CD4-positive, alpha-beta memory T cell (primary cell): ENCODE data around the gene EFCAB7. TPM values are rescaled to one million over a fixed set of nuclear protein-coding genes. Genes with fewer than 3 reads are reported as not detected.

Experiments
- CTCF ChIA-PET: fragments of 350-600 bp; sonication (Branson Sonifier 250); formaldehyde crosslinking; loops from one replicate; lab custom pipeline; 2021; ENCODE audit warnings: inconsistent platforms; ENCODE audit not compliant: partially characterized antibody; lab: Charles Lee
- POLR2A ChIA-PET: fragments of 350-600 bp; sonication (Branson Sonifier 250); formaldehyde crosslinking; loops from one replicate; lab custom pipeline; 2021; ENCODE audit not compliant: partially characterized antibody; lab: Charles Lee
- DNase-seq, 5 donors: peaks; one replicate each; pipeline versions ENCODE4 v3.0.0 to v3.0.0-alpha.2; 2020 to 2022; ENCODE audit warnings: mixed read lengths in 1 of 5
- H3K27ac ChIP-seq: one replicate; pipeline ENCODE4 v1.7.0; 2013; ENCODE audit warnings: low read depth, low read length
- H3K27me3 ChIP-seq: 2 replicates; pipeline ENCODE4 v1.7.0; 2013; ENCODE audit warnings: mild to moderate bottlenecking, low read length, moderate library complexity; ENCODE audit not compliant: insufficient read depth
- H3K36me3 ChIP-seq: 2 replicates; pipeline ENCODE4 v1.7.0; 2013; ENCODE audit warnings: mild to moderate bottlenecking, low read length, moderate library complexity; ENCODE audit not compliant: insufficient read depth
- H3K4me1 ChIP-seq: 2 replicates; pipeline ENCODE4 v1.7.0; 2013; ENCODE audit warnings: mild to moderate bottlenecking, low read length, moderate library complexity; ENCODE audit not compliant: insufficient read depth
- H3K4me3 ChIP-seq, 2 donors: one replicate each; pipeline ENCODE4 v1.7.0; 2013; ENCODE audit warnings: low read length in 2 of 2, mild to moderate bottlenecking in 1 of 2
- H3K9me3 ChIP-seq, 2 donors: one replicate each; pipeline ENCODE4 v1.7.0; 2013; ENCODE audit warnings: low read length in 2 of 2, control low read depth in 1 of 2; ENCODE audit not compliant: control insufficient read depth in 1 of 2
- H3K27ac Mint-ChIP-seq, 7 donors: one replicate each; pipeline ENCODE4 v1.8.0; 2020 to 2021; ENCODE audit warnings: mixed read lengths in 7 of 7, mild to moderate bottlenecking in 6 of 7, inconsistent platforms in 3 of 7, moderate library complexity in 3 of 7
- H3K27me3 Mint-ChIP-seq, 2 donors: one replicate each; pipeline ENCODE4 v1.8.0; 2020 to 2021; ENCODE audit warnings: mixed read lengths in 2 of 2
- H3K36me3 Mint-ChIP-seq, 2 donors: one replicate each; pipeline ENCODE4 v1.8.0; 2020 to 2021; ENCODE audit warnings: mixed read lengths in 2 of 2, inconsistent platforms in 1 of 2, mild to moderate bottlenecking in 1 of 2
- H3K4me1 Mint-ChIP-seq, 4 donors: one replicate each; pipeline ENCODE4 v1.8.0; 2020 to 2021; ENCODE audit warnings: mixed read lengths in 4 of 4, mild to moderate bottlenecking in 1 of 4
- H3K4me3 Mint-ChIP-seq, 8 donors: one replicate each; pipeline ENCODE4 v1.8.0; 2020 to 2021; ENCODE audit warnings: mixed read lengths in 8 of 8, mild to moderate bottlenecking in 7 of 8, moderate library complexity in 6 of 8, inconsistent platforms in 3 of 8
- H3K9me3 Mint-ChIP-seq, 8 donors: one replicate each; pipeline ENCODE4 v1.8.0; 2020 to 2021; ENCODE audit warnings: mixed read lengths in 8 of 8, mild to moderate bottlenecking in 5 of 8, inconsistent platforms in 3 of 8, moderate library complexity in 1 of 8
- intact Hi-C: fragments of 100-400 bp; cut with micrococcal nuclease; formaldehyde crosslinking; loops from one replicate; pipeline ENCODE4 v1.15.1; 2023
- polyA plus RNA-seq, 2 donors: library from polyadenylated mRNA; unstranded; fragments of 300-500 nt; fragmentation: Illumina TruSeq; gene quantifications; one replicate each; pipeline ENCODE4 v1.2.3, GENCODE V29; 2021
- total RNA-seq, 2 experiments: library from RNA; stranded (reverse); gene quantifications; one replicate each; pipeline ENCODE4 v1.2.3, GENCODE V29; 2021

EFCAB7 gene
- total and polyA plus RNA-seq, 4 experiments from 2014 or later: 4.3 to 15.1 (median 8.0) TPM

GRCh38 chr1:63524201-63524600 lies 876 bp downstream of the EFCAB7 start:
- intact Hi-C loops: loop anchor here (5.0 to 10.0 kb wide), 2 partner anchors 207 to 1731 kb away; no protein-coding TSS in a partner anchor
- peaks cover 7 to 50% (median 22%) of the 10 kb centered on the region in 4 donors for H3K4me1 Mint-ChIP-seq
- H3K9me3 ChIP-seq: no peaks in the 10 kb centered on the region
- peaks cover 0 to 22% of the 10 kb centered on the region in 2 donors for H3K36me3 Mint-ChIP-seq
- ChIA-PET POLR2A (interaction anchor here (1.2 to 1.5 kb wide), 2 partner anchors 14 to 69 kb away, joined by 3 to 4 read pairs; partner anchors contain the start of gene PGM1), CTCF (no interaction called here)
- H3K4me3 Mint-ChIP-seq: peak overlapping the region; percentile 89 to 98 (median 93)
- H3K27ac Mint-ChIP-seq: peak overlapping the region; percentile 93 to 99 (median 97)
- no peaks in the 10 kb centered on the region for H3K27me3 Mint-ChIP-seq
- peaks cover 25% of the 10 kb centered on the region for H3K4me1 ChIP-seq
- no peaks in the 10 kb centered on the region for H3K9me3 Mint-ChIP-seq
- H3K27me3 ChIP-seq: no peaks in the 10 kb centered on the region
- peak overlapping the region; percentile 79 for H3K27ac ChIP-seq
- H3K36me3 ChIP-seq: no peaks in the 10 kb centered on the region
- DNase-seq: no peak
- peak overlapping the region in 1 of 2 donors; percentile 92 for H3K4me3 ChIP-seq

- no peaks in the 10 kb centered on the region for H3K9me3 Mint-ChIP-seq
- no peak overlapping the region for H3K4me3 Mint-ChIP-seq
- ChIA-PET CTCF (interaction anchor here (0.7 to 1.2 kb wide), 2 partner anchors 25 to 43 kb away, joined by 4 to 6 read pairs; no protein-coding TSS in a partner anchor), POLR2A (no interaction called here)
- peaks cover 6% of the 10 kb centered on the region for H3K36me3 ChIP-seq
- no peaks in the 10 kb centered on the region for H3K9me3 ChIP-seq
- no peaks in the 10 kb centered on the region for H3K27me3 Mint-ChIP-seq
- H3K4me1 Mint-ChIP-seq: no peaks in the 10 kb centered on the region
- no peak overlapping the region for H3K27ac ChIP-seq
- H3K27ac Mint-ChIP-seq: no peak overlapping the region
- H3K36me3 Mint-ChIP-seq: peaks cover 11 to 26% of the 10 kb centered on the region in 2 donors
- no peak overlapping the region for H3K4me3 ChIP-seq
- intact Hi-C loops: no loop called here
- H3K27me3 ChIP-seq: no peaks in the 10 kb centered on the region
- DNase-seq: no peak
- H3K4me1 ChIP-seq: no peaks in the 10 kb centered on the region
Observed at GRCh38 chr1:63532727-63533126, 9.4 kb downstream of the EFCAB7 start.

DNA sequence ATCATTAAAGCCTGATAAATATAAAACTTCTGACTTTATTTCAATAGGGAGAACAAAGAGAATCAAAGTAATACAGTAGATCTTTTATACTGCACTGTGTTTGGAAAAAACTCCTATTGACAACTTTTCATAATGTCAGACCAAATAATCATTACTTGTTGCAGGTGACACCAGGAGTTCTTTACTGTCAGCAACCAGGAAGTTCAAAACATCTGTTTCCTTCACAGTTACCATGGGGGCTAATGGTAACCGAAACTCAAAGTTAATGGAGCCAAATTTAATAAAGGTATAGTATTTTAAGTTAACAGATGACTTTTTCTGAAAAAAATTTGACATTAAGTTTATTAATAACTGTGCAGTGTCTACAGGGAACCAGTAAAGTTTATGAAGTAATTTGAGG lies 10.6 kb downstream of the EFCAB7 start:
- Histone ChIP-seq H3K4me3 (no peak overlapping the region), H3K9me3 (no peaks in the 10 kb centered on the region), H3K27ac (no peak overlapping the region), H3K4me1 (no peaks in the 10 kb centered on the region), H3K36me3 (peaks cover 6% of the 10 kb centered on the region), H3K27me3 (no peaks in the 10 kb centered on the region)
- Mint-ChIP-seq H3K27ac (no peak overlapping the region), H3K4me3 (no peak overlapping the region), H3K4me1 (no peaks in the 10 kb centered on the region), H3K9me3 (no peaks in the 10 kb centered on the region), H3K36me3 (peaks cover 11 to 21% of the 10 kb centered on the region in 2 donors), H3K27me3 (no peaks in the 10 kb centered on the region)
- DNase-seq: no peak
- POLR2A ChIA-PET: no interaction called here
- intact Hi-C loops: no loop called here
- CTCF ChIA-PET: interaction anchor here (0.6 kb wide), 1 partner anchor 132 kb away, joined by 3 read pairs; no protein-coding TSS in a partner anchor

DNA sequence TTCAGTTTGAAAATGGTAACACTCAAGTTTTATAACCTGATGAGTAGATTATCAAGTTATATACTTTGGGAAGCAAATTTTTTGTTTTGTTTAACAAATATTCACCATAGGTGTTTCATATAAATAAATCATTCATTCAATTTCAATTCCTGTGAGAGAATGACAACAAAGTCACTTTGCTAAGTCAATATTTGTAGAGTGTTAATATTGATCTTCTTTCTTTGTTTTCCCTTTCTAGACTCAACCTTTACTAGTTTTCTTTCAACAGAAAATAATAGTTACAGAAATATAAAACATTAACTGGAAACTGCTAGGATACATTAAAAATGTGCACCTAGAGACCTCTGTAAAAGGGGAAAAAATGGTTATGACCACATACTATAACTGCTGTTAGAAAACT lies 11.1 kb downstream of the EFCAB7 start:
- Mint-ChIP-seq H3K36me3 (peaks cover 11 to 21% of the 10 kb centered on the region in 2 donors), H3K9me3 (no peaks in the 10 kb centered on the region), H3K27ac (no peak overlapping the region), H3K4me1 (no peaks in the 10 kb centered on the region), H3K4me3 (no peak overlapping the region), H3K27me3 (no peaks in the 10 kb centered on the region)
- intact Hi-C loops: no loop called here
- H3K36me3 ChIP-seq: peaks cover 6% of the 10 kb centered on the region
- H3K27me3 ChIP-seq: no peaks in the 10 kb centered on the region
- DNase-seq: no peak
- no peaks in the 10 kb centered on the region for H3K9me3 ChIP-seq
- CTCF ChIA-PET: no interaction called here
- H3K4me3 ChIP-seq: no peak overlapping the region
- H3K4me1 ChIP-seq: no peaks in the 10 kb centered on the region
- POLR2A ChIA-PET: no interaction called here
- H3K27ac ChIP-seq: no peak overlapping the region

DNA sequence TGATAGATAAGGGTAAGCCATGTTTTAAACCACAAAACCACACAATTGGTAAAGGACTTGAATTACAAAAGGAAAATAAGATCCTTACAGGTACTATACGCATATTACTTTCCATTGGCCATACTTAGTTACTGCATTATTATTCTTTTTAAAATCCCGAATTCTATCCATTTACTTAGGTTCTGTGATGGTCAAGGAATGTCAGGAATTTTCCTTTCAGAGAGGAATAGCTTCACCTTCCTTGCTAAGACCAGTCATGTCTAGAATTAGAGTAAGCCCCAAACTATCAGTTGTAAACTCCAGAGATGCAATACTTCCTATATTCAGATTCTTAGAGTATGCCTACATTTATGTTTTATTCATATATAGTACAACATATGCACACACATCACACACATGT lies 13.7 kb downstream of the EFCAB7 start:
- Histone ChIP-seq H3K27me3 (no peaks in the 10 kb centered on the region), H3K27ac (no peak overlapping the region), H3K9me3 (no peaks in the 10 kb centered on the region), H3K36me3 (no peaks in the 10 kb centered on the region), H3K4me3 (no peak overlapping the region), H3K4me1 (no peaks in the 10 kb centered on the region)
- Mint-ChIP-seq H3K36me3 (peaks cover 11 to 15% of the 10 kb centered on the region in 2 donors), H3K27ac (no peak overlapping the region), H3K4me3 (no peak overlapping the region), H3K4me1 (peaks cover 0 to 2% (median 0%) of the 10 kb centered on the region in 4 donors), H3K27me3 (no peaks in the 10 kb centered on the region), H3K9me3 (no peaks in the 10 kb centered on the region)
- no peak for DNase-seq
- ChIA-PET CTCF (interaction anchor here (1.1 to 3.3 kb wide), 4 partner anchors 15 to 698 kb away, joined by 3 to 30 read pairs (median 10); no protein-coding TSS in a partner anchor), POLR2A (no interaction called here)
- intact Hi-C loops: no loop called here

- Histone ChIP-seq H3K27ac (no peak overlapping the region), H3K4me3 (no peak overlapping the region), H3K27me3 (no peaks in the 10 kb centered on the region), H3K4me1 (no peaks in the 10 kb centered on the region), H3K36me3 (no peaks in the 10 kb centered on the region), H3K9me3 (no peaks in the 10 kb centered on the region)
- no peak overlapping the region for H3K4me3 Mint-ChIP-seq
- ChIA-PET POLR2A (interaction anchor here (1.1 kb wide), 1 partner anchor 14 kb away, joined by 3 read pairs; the partner anchor contains the start of genes EFCAB7 and ITGB3BP), CTCF (interaction anchor here (1.0 to 3.3 kb wide), 10 partner anchors 9 to 698 kb away, joined by 3 to 30 read pairs (median 5); no protein-coding TSS in a partner anchor)
- H3K36me3 Mint-ChIP-seq: peaks cover 5 to 7% of the 10 kb centered on the region in 2 donors
- no peak overlapping the region for H3K27ac Mint-ChIP-seq
- H3K4me1 Mint-ChIP-seq: peaks cover 0 to 2% (median 0%) of the 10 kb centered on the region in 4 donors
- no peaks in the 10 kb centered on the region for H3K27me3 Mint-ChIP-seq
- intact Hi-C loops: no loop called here
- H3K9me3 Mint-ChIP-seq: no peaks in the 10 kb centered on the region
- peak in 2 of 5 donors; percentile 7 to 13 for DNase-seq
Observed at GRCh38 chr1:63537940-63538339, 14.6 kb downstream of the EFCAB7 start.

- Mint-ChIP-seq H3K9me3 (no peaks in the 10 kb centered on the region), H3K36me3 (peaks cover 21 to 30% of the 10 kb centered on the region in 2 donors), H3K27ac (no peak overlapping the region), H3K4me3 (no peak overlapping the region), H3K27me3 (no peaks in the 10 kb centered on the region), H3K4me1 (peaks cover 0 to 2% (median 0%) of the 10 kb centered on the region in 4 donors)
- DNase-seq: no peak
- Histone ChIP-seq H3K27ac (no peak overlapping the region), H3K4me3 (no peak overlapping the region), H3K4me1 (no peaks in the 10 kb centered on the region), H3K36me3 (no peaks in the 10 kb centered on the region), H3K9me3 (no peaks in the 10 kb centered on the region), H3K27me3 (no peaks in the 10 kb centered on the region)
- intact Hi-C loops: no loop called here
- ChIA-PET POLR2A (no interaction called here), CTCF (no interaction called here)
Observed at GRCh38 chr1:63545780-63546179, 22.5 kb downstream of the EFCAB7 start.
